GM19099 (cell line): ENCODE measurements around the gene ATXN1.

Experiments
- POLR2A ChIP-seq: IDR thresholded peaks from 3 replicates; pipeline ENCODE4 v1.6.1; 2011; ENCODE audit warnings: low read depth; ENCODE audit not compliant: insufficient read length; ENCODE audit errors: extremely low read depth

The ATXN1 gene

GRCh38 chr6:16305246-16305725, 456.0 kb downstream of the ATXN1 start:
- TF ChIP-seq POLR2A = no peak

DNA sequence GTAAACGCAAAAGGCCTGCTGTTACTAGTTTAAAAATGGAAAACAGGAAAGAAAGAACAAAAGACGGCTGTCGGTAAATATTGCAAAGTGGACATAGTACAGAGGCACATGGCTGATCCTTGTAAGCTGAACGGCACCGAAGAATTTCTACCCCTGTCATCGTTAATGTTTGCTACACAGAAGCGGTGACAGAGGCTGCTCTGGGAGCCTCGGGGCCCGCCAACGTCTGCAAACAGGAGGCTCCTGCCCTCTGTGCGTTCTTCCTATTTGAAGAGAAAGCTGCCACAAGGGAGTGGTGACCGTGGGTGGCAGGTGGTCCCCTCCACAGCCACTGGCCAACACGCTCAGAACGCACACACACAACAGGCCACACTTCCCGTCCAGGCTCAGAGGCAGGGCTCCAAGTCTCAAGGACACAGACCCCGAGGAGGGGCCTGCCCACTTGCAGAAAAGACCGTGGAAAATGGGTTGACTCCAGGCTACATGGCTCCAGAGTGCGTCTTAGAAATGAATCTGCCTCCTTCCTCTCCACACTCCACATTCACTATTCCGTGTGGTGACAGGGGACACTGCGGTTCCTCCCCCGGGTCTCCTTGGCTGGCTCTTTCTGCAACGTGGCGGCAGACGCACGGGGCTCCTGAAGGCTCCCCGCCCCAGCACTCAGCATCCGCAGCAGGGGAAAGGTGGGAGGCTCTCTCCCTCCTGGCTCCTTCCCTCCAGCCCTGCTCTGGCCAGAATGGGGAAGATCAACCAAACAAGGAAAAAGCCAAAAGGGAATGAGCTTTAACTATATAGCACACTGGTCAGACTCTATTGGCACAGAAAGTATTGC, 458.3 kb downstream of the ATXN1 start:
- TF ChIP-seq POLR2A = no peak

- no peak for TF ChIP-seq POLR2A
Observed at GRCh38 chr6:16301511-16301910, 459.7 kb downstream of the ATXN1 start.

GRCh38 chr6:16299861-16300260, 461.4 kb downstream of the ATXN1 start:
- no peak for TF ChIP-seq POLR2A

DNA sequence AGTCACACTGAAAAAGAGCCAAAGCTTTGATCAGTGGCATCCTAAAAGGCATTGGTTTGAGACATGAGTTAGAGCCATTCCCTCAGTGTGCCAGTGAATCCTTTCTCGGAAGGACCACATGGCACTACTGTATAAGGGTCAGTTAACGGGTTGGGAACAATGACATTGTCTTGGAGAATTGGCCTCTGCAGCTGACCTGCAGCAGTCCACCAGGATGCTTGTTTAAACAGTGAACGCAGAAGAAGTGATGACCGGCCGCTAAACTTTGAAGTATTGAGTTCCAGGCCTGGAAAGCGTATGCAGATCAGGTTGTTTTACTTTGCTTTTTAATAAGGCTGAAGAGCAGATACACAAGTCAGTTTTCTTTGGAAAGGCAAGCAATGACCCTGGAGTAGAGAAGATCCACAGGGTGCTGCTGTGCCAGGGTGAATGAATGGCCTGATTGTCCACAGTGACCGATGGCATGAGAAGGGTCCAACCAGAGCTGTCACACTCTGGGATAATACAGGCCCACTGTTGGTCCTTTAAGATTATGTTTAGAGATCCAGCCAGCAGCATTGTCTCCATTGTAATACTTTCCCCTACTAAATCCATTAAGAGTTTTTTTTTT, 465.1 kb downstream of the ATXN1 start:
- no peak for TF ChIP-seq POLR2A

GRCh38 chr6:16295471-16295870, 465.8 kb downstream of the ATXN1 start:
- TF ChIP-seq POLR2A = no peak

GRCh38 chr6:16295060-16295459, 466.2 kb downstream of the ATXN1 start:
- TF ChIP-seq POLR2A = no peak

GRCh38 chr6:16294371-16294770, 466.9 kb downstream of the ATXN1 start:
- TF ChIP-seq POLR2A = no peak

DNA sequence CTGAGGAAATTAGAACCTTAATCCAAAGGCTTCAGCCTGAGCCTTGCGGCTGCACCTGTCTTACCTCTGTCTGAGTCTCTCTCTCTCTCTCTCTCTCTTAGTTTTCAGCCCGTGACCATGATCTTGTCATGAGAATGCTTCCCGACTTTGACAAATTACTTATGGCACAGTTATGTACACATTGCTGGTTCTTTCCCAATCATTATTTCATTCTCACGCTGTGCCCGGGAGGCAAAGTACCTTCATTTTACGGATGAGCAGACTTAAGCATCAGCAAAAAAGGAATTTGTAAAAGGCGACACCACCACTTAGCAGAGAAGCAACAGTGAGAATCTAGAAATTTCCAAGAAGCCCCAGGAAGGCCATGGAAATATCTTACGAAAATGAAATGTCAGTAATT, 468.3 kb downstream of the ATXN1 start:
- TF ChIP-seq POLR2A = no peak

DNA sequence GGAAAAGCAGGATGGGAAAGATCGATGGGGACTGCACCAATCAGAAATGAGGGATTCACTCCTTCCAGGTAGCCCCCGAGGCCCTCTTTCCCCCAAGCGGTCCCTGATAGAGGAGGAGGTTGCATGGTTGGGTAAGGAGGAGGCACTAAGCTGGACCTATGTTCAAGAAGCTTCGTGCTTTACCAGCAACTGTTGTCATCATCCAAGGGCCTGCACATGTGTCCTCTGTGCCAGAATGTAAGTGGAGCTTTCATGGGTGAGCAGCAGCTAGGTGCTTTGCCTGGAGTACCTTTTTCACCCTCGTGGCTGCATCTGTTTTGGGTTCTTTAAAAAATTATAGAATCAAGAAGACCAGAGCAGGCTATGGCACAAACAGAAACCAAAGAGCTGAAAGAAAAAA, 468.8 kb downstream of the ATXN1 start:
- no peak for TF ChIP-seq POLR2A

DNA sequence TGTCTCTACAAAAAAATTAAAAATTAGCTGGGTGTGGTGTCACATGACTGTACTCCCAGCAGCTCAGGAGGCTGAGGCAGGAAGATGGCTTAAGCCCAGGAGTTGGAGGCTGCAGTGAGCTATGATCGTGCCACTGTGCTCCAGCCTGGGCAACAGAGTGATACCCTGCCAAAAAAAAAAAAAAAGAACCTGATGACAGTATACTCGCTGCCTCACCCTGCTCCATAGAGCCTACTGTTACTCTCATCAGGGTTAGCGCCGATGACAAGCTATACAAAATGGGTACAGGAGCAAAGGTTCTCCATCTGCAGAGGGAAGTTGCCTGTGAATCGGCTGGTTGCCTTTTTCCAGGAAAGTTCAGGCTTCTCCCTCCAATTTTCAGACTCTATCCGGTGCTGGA, 469.5 kb downstream of the ATXN1 start:
- TF ChIP-seq POLR2A = no peak

GRCh38 chr6:16288163-16288562, 473.1 kb downstream of the ATXN1 start:
- no peak for TF ChIP-seq POLR2A

DNA sequence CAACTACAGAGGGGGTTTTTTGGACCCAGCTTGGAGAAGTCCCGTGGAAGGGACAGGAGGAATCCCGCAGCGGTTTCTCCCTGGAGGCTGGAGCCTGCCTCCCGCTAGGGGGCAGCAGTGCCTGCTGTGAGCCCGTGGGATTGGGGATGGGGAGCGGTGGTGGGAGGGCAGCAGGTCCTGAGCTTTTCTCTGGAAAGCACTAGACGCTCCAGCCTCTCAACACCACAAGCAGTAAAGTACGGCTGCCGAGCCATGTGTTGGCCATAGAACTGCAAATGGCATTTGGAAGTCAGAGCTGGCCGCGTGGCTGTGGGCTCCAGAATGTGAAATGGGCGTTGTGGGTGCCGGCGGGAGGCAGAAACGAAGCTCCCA, 475.1 kb downstream of the ATXN1 start:
- no peak for TF ChIP-seq POLR2A

- no peak for TF ChIP-seq POLR2A
Observed at GRCh38 chr6:16285467-16286150, 475.7 kb downstream of the ATXN1 start.

DNA sequence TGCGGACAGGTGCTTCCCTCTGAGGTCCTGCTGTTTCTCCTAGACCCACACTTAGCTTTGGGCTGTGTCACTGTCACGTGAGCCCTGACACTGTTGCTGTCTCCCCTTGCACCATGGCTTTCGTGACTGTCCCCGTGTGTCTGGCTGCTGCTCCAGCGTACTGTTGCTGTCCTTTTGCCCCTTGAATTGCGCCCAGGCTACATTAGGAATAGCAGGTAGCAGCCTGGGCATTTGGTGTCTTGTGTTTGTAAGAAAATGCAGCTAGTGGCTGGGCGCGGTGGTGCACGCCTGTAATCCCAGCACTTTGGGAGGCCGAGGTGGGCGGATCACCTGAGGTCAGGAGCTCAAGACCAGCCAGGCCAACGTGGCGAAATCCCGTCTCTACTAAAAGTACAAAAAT, 476.8 kb downstream of the ATXN1 start:
- TF ChIP-seq POLR2A = no peak

DNA sequence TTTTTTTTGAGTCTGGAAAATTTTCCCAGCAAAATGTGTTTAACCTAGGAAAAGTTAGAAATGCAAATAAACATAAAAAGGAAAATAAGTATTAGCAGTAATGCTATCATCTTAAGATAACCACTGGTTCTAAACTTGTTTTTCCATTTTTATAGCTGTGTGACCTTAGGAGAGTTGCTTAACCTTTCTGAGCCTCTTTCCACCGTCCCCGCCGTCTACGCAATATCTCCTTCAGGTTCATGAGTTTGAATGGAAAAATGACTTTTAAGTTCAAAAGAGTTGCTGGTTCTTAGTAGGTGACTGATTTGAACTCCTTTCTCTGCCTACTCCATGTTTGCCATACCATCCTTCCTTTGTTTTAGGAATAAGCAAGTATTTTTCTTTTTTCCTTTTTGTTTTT, 478.9 kb downstream of the ATXN1 start:
- no peak for TF ChIP-seq POLR2A
